Medulla oblongata (tissue), 1 donor: ENCODE measurements around the gene ISCU.
"Not testable (repeated sequence)": the region's sequence is repeated elsewhere in the genome, so short reads cannot be mapped to it uniquely, and the experiment has no call there.

Source experiments
- DNase-seq: peaks from one replicate; pipeline ENCODE4 v3.0.0-alpha.2; 2015; ENCODE audit errors: extremely low spot score

Gene ISCU

DNA sequence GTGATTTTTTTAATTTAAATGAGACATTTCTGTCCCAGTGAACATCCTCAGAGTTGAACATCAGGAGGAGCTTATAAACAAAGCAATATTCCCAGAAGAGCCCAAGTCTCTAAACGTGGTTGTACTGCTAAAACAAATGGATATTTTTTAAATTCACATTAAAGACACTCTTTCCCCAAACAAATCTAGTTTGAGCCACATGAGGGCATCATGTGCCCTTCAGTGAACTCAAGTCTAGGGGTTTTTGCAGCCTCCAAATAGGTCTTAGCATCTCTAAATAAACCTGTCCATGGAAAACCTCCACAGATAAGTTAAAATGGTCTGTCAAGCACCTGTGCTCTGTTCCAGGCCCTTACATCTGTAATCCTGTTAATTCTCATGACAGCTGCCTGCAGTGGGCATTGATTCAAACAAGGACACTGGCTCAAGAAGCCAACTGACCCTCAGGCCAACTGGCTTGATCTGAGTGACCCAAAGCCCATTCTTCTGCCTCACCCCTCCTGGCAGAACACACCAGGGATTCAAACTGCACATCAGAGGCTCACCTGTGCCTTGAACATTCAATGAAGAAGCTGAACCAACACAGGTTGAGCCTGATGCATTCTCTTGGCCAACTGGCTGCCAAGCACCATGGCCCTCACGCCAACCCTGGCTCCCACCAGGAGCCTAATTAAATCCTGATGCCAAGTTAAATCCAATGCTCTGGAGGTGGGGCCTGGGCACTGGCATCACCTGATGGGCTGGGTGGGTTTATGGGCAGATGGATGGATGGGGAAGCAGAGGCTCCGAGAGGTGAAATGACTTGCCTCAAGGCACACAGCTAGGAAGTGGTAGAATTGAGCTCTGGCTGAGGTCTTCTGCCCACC, 8.6 kb downstream of the ISCU start:
- peak; percentile 64 for DNase-seq

DNA sequence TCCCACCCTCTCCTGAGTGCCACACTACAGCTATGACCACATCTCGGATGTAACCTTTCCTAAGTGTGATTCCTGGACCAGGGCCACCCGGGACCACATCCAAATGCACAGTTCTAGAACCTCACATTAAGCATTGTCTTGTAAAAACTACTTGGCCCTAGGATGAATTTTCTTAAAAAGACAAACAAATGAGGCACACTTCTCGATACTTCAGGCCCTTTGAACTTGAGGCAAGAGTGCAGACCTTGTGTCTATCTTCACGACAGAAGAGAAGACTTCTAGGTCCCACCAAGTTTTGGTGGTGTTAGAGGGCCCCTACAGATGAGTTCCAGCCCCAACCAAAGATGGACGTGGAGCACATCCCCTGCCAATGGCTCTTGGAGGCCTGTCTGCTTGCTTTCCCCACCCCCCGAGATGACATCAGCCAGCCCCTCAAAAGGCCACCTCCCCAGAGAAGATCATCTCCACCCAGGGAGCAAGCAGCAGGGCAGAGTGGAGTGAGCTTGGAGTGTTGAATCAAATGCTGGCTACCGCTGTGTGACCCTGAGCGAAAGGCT, 9.3 kb downstream of the ISCU start:
- no peak for DNase-seq

DNA sequence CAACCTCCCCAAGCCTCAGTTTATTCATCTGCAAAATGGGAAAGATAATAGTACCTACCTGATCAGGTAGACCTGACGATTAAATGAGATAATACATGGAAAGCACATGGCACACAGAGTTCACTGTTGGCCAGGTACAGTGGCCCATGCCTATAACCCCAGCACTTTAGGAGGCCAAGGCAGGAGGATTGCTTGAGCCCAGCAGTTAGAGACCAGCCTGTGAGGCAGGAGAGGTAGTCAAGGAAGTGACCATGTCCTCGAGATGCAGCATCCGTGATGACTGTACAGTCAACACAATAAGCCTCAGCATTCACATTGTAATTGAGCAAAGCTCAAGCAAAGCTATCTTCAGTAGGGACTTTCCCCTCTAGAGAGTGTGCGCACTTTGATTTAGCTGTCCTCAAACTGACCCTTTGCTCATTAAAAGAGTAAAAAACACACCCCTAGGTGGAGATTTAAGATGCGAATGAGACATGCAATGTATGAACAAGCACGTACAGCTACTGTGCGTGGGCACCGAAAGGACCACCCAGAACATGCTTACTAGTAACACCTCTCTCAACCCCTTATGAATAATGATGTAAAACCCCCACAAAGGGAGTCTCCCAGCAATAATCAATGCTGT, 9.9 kb downstream of the ISCU start:
- no peak for DNase-seq

- no peak for DNase-seq
Observed at GRCh38 chr12:108573317-108573716, 10.9 kb downstream of the ISCU start.

- DNase-seq = not testable (repeated sequence)
Observed at GRCh38 chr12:108574276-108574675, 11.9 kb downstream of the ISCU start.

DNA sequence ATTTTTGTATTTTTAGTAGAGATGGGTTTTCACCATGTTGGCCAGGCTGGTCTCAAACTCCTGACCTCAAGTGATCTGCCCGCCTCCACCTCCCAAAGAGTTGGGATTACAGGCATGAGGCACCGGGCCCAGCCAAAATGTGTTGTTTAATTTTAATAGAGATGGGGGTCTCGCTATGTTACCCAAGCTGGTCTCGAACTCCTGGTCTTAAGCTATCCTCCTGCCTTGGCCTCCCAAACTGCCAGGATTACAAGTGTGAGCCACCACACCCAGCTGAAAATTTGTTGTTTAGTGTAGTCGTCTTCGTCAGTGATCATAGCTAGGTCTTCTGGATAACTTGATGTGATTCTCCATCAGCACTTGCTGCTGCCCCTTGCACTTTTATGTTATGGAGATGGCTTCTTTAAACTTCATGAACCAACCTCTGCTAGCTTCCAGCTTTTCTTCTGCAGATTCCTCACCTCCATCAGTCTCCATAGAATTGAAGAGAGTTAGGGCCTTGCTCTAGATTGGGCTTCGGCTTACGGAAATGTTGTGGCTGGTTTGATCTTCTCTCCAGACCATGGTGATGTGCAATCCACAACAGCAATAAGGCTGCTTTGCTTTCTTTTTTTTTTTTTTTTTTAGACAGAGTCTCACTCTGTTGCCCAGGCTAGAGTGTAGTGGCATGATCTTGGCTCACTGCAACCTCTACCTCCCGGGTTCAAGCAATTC, 13.0 kb downstream of the ISCU start:
- DNase-seq = no peak

GRCh38 chr12:108576660-108577234, 14.4 kb downstream of the ISCU start:
- DNase-seq = no peak

DNA sequence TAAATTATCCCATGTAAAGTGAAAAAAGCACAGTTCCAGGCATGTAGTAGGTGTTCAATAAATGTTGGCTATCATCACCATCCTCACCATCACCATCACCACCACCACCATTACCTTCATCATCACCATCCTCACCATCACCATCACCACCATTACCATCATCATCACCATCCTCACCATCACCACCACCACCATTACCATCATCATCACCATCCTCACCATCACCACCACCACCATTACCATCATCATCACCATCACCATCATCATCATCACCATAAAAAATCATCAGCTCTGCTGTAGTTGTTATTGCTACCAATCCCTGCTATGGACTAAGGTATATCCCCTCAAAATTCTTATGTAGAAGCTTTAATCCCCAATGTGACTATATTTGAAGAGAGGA, 15.1 kb downstream of the ISCU start:
- no peak for DNase-seq

DNA sequence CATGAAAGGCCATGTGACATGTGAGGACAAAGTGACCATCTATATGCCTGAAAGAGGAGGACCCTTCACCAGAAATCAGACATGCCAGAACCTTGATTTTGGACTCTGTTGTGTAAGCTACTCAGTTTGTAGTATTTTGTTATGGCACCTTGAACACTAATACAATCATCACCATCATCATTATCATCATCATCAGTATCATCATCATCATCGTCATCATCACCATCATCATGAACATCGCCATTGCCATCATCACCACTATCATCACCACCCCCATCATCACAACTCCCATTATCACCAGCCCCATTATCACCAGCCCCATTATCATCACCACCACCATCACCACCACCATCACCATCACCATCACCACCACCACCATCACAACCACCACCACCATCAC, 15.9 kb downstream of the ISCU start:
- no peak for DNase-seq

DNA sequence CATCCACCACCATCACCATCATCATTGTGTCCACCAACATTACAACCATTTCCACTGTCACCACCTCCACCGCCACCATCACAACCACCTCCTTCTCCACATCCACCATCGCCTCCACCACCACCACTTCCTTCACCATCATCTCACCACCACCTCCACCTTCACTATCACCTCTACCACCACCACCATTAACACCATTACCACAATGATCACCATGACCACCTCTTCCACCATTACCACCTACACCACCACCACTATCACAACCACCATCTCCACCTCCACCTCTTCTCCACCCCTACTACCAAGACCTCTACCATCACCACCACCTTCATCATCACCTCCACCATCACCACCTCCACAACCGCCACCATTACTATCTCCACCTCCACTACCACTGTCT, 16.4 kb downstream of the ISCU start:
- no peak for DNase-seq

GRCh38 chr12:108580531-108580930, 18.1 kb downstream of the ISCU start:
- DNase-seq = no peak

DNA sequence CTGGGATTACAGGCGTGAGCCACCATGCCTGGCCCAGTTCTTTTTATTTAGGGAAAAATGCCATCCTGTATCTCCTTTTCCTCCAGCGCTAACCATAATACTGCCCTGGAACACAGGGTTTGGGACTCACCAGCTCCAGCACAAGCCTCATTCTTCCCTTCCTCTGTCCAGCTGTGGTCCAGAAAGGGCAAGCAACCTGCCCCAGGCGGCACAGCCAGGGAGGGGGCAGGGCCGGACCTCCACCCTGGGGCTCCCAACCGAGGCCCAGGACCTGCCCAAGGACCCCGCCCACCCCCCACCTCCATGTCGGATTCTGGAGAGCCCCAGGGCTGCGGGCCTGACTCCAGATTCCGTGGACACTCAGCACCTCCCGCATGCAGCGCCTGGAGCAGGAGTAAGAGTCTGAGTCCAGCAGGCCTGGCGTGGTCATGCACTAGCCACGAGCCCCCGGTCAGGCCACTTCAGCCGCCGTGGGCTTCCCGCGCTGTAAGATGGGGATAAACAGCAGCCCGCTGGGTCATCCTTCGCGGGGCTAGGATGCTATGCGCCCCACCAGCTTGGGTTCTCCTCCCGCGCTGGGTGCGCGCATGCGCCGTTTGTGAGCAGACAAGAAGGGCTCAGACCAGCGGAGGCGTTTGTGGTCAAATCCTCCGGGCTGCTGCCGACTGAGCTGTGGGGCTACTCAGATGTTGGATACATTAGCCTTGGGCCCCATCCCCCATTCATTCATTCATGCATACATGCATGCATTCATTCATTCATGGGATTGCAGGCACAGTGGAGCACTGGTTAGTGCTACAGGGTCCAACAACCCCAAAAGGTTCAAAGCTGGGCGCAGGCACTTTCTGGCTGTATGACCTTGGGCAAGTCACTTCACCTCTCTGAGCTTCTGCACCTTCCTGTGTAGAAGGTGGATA, 19.2 kb downstream of the ISCU start:
- DNase-seq = no peak

DNA sequence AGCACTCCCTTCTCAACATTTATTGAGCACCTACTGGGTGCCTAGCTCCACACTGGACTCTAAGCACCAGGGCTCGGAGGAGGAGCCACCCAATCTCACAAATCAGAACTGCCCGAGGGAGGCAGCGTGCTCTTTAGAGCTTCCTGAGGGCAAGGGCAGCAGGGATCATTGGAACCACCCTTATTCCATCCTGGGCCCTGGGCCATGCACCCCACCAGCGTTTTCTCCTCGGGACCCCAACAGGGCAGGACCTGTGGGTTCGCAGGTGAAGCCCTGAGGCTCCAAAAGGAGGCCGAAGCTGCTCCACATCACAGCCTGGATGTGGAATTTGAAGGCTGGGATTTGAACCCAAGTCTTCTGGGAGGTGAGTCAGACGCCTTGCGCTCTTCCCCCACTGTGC, 20.1 kb downstream of the ISCU start:
- no peak for DNase-seq

DNA sequence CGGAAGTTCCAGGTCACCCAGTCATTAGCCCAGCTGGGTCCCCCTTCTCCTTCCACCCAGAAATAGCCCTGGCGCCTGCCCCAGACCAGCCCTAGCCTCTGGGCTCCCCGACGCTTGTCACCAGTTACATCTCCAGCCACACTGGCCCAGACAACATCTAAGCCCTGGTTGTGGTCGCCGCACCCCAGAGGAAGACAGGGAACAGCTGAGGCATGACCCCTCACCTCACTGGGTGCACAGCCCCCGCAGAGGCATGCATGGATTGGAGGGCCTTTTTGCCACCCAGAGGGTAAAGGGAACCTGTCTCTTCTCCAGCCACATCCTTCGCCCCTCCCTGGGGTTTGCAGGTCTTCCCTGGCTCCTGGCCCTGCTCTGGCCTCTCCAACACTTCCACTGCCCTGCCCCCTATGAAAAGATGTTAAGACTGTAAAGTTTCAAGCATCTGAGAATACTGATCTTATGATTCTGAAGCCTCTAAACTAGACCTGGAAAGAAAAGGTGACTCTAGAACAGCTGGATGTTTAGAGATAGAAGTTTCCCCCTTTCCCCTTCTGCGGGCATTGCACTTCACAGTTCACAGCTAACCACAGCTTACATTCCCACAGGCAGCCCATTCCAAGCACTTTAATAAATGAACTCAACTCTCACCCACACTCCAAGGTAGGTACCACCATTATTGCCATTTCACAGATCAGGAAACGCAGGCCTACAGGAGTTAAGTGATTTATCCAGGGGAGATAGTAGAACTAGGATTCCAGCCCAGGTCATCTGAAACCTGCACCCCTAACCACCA, 20.8 kb downstream of the ISCU start:
- DNase-seq = no peak

DNA sequence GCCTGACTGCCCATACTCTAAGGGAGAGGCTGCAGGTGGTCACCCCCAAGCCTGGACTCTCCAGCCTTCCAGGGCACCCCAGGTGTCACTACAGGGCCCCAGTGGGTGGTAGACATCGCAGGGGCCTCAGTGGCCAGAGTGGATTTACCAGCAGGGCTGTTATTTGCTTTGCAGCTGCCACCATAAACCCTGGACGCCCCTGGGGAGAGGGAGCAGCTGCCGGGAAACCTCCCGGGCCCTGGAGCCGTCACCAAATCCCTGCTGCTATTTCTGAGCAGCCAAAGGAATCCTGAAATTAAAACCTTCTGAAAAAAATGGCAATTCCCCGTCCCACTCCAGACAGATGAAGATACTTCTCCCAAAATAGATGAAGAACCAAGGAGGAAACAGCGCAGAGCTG, 21.6 kb downstream of the ISCU start:
- DNase-seq = no peak

DNA sequence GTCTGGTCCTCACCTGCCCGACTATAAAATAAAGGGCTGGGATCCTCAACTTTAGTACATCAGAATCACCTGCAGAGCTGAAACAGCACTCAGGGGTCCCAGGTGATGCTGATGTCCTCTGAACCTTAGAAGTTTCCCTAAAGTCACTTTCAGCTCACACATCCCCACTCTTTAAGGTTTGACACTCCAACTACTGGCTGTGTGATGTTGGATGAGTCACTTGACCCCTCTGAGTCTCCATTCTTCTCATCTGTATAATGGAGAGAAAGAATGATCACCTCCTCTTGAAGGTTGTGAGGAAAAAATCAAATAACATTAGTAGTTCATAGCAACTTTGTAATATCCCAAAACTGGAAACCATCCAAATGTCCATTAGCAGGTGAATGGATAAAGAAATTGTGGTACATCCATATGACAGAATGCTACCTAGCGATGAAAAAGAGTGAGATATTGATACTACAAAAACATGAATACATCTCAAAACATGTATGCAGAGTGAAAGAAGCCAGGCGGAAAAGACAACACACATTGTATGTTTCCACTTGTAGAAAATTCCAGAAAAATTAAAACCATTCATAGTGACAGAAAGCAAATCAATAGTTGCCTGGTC, 22.2 kb downstream of the ISCU start:
- no peak for DNase-seq

- DNase-seq = no peak
Observed at GRCh38 chr12:108585864-108586263, 23.5 kb downstream of the ISCU start.

DNA sequence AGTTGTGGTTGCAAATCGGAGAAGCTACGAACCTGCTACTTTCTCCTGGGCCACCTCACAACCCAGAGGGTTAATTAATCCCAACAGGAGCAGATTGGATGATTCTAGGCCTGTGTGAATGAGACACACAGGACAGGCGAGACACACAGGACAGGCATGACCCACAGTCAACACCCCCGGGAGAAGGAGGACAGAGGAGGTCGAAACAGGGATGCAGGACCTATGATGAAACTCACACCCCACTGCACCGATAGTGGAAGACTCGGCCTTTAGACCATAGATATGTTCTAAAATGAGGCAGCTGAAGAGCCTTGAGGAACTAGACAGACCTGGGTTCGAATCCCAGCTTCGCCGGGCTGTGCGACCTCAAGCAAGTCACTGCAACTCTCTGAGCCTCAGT, 23.9 kb downstream of the ISCU start:
- DNase-seq = no peak

GRCh38 chr12:108587826-108588225, 25.4 kb downstream of the ISCU start:
- peak; percentile 71 for DNase-seq
